Measurements from ENCODE around the gene SNX27.

SNX27 gene

GRCh38 chr1:151581451-151581850 is 30.4 kb upstream of the SNX27 start:
- TF ChIP-seq, protein P1, sequence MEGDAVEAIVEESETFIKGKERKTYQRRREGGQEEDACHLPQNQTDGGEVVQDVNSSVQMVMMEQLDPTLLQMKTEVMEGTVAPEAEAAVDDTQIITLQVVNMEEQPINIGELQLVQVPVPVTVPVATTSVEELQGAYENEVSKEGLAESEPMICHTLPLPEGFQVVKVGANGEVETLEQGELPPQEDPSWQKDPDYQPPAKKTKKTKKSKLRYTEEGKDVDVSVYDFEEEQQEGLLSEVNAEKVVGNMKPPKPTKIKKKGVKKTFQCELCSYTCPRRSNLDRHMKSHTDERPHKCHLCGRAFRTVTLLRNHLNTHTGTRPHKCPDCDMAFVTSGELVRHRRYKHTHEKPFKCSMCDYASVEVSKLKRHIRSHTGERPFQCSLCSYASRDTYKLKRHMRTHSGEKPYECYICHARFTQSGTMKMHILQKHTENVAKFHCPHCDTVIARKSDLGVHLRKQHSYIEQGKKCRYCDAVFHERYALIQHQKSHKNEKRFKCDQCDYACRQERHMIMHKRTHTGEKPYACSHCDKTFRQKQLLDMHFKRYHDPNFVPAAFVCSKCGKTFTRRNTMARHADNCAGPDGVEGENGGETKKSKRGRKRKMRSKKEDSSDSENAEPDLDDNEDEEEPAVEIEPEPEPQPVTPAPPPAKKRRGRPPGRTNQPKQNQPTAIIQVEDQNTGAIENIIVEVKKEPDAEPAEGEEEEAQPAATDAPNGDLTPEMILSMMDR (IDR thresholded peaks at IDR 0.05), result no peak
- H3K4me1 ChIP-seq, result no peaks in the 10 kb centered on the region
- no peaks in the 10 kb centered on the region for H3K27me3 ChIP-seq
- intact Hi-C loops (cut with DNase I; ENCODE audit: low total_unique reads), result no loop called here
- no peak for DNase-seq
- no peak overlapping the region for H3K4me3 ChIP-seq
- H3K36me3 ChIP-seq, result peaks cover 23 to 46% (median 32%) of the 10 kb centered on the region in 3 donors
- no peaks in the 10 kb centered on the region for H3K9me3 ChIP-seq
- no peak overlapping the region for H3K27ac ChIP-seq

DNA sequence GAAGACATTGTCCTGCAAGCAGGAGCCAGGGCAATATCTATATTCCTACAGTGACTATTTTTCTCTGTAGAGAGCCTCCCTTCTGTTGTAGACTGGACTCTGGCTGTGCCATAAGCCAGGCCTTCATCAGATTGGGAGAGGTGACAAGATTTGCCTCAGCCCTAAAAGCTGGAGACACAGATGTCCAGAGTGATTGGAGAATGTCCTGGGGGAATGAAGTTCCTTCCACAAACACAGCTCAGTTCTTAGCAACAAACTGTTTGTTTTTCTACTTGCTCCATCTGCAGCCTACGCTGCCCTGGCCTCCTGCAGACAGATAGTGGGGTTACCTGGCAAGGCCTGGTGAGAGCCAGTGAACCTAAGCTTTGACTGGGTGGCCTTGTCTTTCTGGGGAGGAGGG is 29.9 kb upstream of the SNX27 start:
- no peaks in the 10 kb centered on the region for H3K4me1 ChIP-seq
- no peak overlapping the region for H3K27ac ChIP-seq
- no peak for DNase-seq
- H3K27me3 ChIP-seq, result no peaks in the 10 kb centered on the region
- H3K36me3 ChIP-seq, result peaks cover 23 to 42% (median 31%) of the 10 kb centered on the region in 3 donors
- no peaks in the 10 kb centered on the region for H3K9me3 ChIP-seq
- intact Hi-C loops (cut with DNase I; ENCODE audit: low total_unique reads), result no loop called here
- TF ChIP-seq, protein P1 (IDR thresholded peaks at IDR 0.05), result no peak
- H3K4me3 ChIP-seq, result no peak overlapping the region

GRCh38 chr1:151583796-151584195 is 28.1 kb upstream of the SNX27 start:
- no peak overlapping the region for H3K4me3 ChIP-seq
- H3K4me1 ChIP-seq, result no peaks in the 10 kb centered on the region
- H3K9me3 ChIP-seq, result no peaks in the 10 kb centered on the region
- no peak overlapping the region for H3K27ac ChIP-seq
- intact Hi-C loops (cut with DNase I; ENCODE audit: low total_unique reads), result no loop called here
- no peak for DNase-seq
- TF ChIP-seq, protein P1 (IDR thresholded peaks at IDR 0.05), result no peak
- peaks cover 23 to 35% (median 23%) of the 10 kb centered on the region in 3 donors for H3K36me3 ChIP-seq
- no peaks in the 10 kb centered on the region for H3K27me3 ChIP-seq

GRCh38 chr1:151584278-151584677 is 27.6 kb upstream of the SNX27 start:
- Histone ChIP-seq H3K36me3 (peaks cover 20 to 31% (median 21%) of the 10 kb centered on the region in 3 donors), H3K27me3 (no peaks in the 10 kb centered on the region), H3K4me3 (no peak overlapping the region), H3K9me3 (no peaks in the 10 kb centered on the region), H3K27ac (no peak overlapping the region), H3K4me1 (no peaks in the 10 kb centered on the region)
- TF ChIP-seq, protein P1 (IDR thresholded peaks at IDR 0.05), result no peak
- intact Hi-C loops (cut with DNase I; ENCODE audit: low total_unique reads), result no loop called here
- no peak for DNase-seq

DNA sequence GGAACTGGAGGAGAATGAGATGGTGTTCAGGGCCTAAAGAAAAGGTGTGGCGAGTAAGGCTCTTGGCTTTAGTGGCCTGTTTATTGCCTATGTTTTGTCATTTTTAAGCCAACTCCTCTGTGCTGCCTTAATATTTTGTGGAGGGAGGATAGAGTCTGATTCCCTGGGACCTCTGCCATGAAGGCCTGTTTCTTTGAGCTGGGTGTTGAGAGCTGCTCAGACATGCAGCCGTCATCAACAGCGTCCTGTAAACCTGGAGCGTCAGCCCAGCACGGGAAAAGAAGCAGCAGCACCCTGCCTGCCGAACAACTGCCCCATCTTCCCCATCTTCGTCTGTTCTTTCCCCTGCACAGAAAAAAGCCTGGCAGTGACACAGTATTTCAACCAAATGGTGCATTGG is 27.1 kb upstream of the SNX27 start:
- Histone ChIP-seq H3K4me3 (no peak overlapping the region), H3K27me3 (no peaks in the 10 kb centered on the region), H3K9me3 (no peaks in the 10 kb centered on the region), H3K4me1 (no peaks in the 10 kb centered on the region), H3K27ac (no peak overlapping the region), H3K36me3 (peaks cover 15 to 26% (median 16%) of the 10 kb centered on the region in 3 donors)
- DNase-seq, result no peak
- TF ChIP-seq, protein P1 (IDR thresholded peaks at IDR 0.05), result no peak
- intact Hi-C loops (cut with DNase I; ENCODE audit: low total_unique reads), result no loop called here

DNA sequence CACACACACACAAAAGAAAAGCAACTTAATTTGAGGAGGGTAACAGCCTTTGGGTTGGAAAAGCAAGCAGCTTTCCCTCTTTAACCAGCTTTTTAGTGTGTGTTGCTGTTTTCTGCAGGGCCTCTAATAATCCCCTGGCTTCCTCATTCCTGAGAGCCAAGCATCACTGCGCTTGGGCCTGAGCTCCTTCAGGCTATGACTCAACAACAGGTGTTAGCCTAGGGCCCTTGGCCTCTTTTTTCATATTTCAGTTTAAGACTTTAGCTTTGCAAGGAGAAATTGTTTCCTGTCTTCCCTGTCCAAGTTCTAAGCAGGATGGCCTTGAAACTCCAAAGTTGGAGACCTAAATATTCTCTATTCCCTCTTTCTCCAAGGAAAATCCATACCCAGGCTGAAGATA is 26.2 kb upstream of the SNX27 start:
- peaks cover 13 to 17% (median 13%) of the 10 kb centered on the region in 3 donors for H3K36me3 ChIP-seq
- TF ChIP-seq, protein P1 (IDR thresholded peaks at IDR 0.05), result no peak
- DNase-seq, result no peak
- no peak overlapping the region for H3K4me3 ChIP-seq
- intact Hi-C loops (cut with DNase I; ENCODE audit: low total_unique reads), result no loop called here
- no peaks in the 10 kb centered on the region for H3K27me3 ChIP-seq
- H3K9me3 ChIP-seq, result no peaks in the 10 kb centered on the region
- no peak overlapping the region for H3K27ac ChIP-seq
- H3K4me1 ChIP-seq, result no peaks in the 10 kb centered on the region
